Stimulated activated CD8-positive, alpha-beta memory T cell treated with anti-CD3 and anti-CD28 coated beads, Interleukin-4, amount 100 ng/mL, for 4 hours (primary cell): ENCODE results near the gene ABAT.

Experiments used
- DNase-seq, 2 donors: peaks; one replicate each; pipeline ENCODE4 v3.0.0-alpha.2; 2020; ENCODE audit warnings: low read depth in 2 of 2, low spot score in 1 of 2

The ABAT gene

DNA sequence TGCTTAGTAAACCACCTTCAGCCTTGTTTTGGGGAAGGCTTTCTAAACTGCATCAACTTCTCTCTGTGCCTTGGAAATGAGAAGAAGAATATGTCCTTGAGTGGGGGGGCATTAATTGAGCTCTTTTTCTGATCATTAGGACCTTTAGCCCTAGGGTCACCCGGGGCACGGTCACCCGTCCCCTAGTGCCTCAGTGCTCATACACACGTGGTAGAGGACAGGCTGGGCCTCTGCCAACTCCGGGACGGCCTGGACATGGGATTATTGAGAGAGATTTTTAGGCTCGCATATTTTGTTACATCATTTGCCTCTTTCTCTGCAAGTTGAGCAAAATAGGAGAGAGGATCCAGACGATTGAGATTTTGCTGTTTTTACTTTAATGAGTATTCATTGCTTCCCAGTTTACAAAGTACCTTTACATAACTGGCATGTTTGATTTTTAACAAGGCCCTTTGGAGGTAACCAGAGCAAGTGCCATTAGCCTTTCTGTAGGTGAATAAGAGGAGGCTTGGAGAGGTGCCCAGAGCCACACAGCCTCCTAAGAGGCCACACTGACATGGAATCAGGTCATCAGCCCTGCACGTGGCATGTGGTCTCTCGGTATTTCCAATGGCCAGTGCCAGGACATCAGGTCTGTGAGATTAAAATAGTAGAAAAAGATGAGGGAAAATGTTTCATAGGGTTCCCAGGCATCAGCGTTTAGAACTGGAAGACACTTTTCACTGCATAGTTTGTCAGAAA is 134.4 kb downstream of the ABAT start:
- no peak for DNase-seq

GRCh38 chr16:8812162-8812843 is 137.9 kb downstream of the ABAT start:
- DNase-seq: no peak

GRCh38 chr16:8814095-8814806 is 139.8 kb downstream of the ABAT start:
- no peak for DNase-seq

GRCh38 chr16:8816967-8817655 is 142.7 kb downstream of the ABAT start:
- no peak for DNase-seq

- DNase-seq: no peak
Observed at GRCh38 chr16:8818504-8819270, 144.3 kb downstream of the ABAT start.

DNA sequence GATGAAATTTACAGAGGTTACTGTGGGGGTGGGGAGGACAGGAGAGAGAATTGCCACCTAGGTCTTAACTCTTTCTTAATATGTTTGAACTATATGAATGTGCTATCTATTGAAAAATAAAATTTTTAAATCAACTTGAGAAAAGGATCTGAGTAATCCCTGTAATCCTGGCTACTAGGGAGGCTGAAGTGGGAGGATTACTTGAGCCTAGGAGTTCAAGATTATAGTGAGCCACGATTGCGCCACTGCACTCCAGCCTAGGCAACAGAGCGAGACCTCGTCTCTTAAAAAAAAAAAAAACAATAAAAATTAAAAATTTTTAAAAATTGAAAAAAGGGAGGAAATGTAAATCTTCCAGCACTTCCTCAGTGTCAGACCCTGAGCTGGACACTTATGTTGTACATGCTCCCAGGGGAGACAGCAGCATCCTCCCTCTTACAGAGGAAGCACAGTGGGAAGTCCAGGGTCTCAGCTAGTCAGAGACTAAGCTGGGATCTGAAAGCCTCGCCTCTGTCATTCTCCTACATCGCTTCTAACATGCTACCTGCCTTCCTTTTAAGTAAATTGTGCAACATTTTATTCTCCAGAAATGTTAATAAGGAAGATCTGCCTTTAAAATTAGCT is 145.1 kb downstream of the ABAT start:
- no peak for DNase-seq

DNA sequence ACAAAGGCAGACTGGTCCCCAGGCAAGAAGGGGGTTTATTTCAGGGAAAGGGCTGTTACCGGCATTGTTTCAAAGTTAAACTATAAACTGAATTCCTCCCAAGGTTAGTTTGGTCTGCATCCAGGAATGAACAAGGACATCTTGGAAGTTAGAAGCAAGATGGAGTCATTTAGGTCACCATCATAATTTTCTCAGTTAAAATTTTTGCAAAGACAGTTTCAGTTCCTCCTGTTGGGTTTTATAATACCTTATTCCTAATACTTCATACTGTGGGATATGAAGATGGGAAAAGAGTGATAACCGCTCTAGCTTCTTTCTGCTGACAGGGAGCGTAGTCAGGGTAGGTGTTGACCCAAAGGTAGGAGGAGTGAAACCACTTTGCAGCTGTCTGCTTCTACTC is 148.0 kb downstream of the ABAT start:
- no peak for DNase-seq

DNA sequence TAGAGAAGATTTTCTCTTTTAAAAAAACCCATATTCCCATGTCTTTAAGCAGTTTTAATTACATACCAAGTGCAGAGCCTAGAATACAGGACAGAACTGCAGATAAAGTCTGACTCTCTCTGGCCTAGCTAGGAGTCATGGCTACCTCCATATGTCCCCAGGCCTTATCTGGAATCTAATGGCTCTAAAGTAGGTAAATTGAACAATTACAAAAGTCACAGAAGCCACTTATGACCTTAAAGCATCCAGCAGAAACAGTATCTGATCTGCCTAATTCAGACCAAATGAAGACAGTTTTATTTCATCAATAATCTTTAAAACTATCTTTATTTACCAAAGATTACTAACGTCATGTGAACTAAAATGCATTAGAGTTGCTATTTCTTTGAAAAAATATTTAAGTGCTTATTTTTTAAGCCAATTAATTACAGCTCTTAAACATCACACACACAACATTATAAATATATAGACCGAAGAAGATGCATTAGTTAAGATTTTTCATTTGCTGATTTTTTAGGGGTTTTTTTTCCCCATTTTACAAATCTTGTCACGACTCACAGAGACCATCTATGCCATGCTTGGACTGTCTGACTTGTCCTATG is 152.0 kb downstream of the ABAT start:
- no peak for DNase-seq

GRCh38 chr16:8828541-8829165 is 154.2 kb downstream of the ABAT start:
- no peak for DNase-seq

DNA sequence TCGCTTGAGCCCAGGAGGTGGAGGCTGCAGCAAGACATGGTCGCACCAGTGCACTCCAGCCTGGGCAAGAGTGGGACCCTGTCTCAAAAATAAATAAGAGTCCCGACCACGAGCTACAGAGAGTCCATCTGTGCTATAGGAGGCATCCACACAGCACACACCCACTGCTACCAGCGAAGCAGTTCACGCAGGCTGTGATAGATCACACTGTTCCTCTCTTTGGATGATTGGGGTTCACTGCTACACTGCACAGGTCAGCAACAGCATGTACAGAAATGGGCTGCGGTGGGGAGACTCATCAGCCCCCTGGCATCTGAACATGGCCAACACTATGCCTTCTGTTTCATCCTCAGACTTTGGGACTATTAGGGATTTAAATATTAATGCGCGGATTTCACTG is 157.0 kb downstream of the ABAT start:
- DNase-seq: no peak

DNA sequence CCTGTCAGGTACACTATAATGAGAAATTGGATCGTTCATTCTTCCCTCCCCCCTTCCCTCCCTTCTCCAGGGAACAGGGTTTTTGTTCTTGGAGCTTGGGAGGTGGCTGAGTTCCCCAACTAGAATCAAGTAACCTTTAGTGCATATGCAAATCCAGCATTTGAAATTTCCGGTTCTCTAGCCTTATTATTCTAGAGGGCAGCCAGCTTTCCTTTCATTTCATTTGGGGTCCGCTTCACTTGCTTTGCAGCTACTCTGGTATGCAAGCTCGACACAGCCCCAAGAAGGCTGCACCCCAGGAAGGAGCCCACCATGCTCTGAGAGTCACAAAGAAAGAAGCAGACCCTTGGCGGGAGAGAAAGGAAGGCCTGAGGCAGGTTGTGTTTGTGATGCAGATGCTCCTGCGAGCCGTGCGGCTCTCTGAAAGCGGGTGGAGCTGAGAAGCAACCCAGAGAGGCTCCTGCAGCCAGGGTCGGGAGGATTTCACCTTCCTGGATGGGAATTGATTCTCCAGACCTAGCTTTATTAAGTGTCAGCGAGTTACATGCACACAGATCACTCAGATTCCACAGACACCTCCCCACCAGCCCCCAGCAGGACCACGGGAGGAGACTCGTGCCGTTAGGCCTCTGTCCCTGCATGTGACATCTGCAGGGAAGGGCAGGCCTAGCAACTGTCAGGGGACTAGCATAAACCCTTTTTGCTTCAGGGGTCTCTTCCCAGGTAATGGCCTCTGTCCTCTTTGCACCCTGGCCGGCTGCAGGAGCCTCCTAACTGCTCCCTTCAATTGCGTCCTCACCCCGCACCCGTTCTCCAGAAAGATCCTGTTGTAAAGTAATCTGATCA is 157.7 kb downstream of the ABAT start:
- DNase-seq: no peak

DNA sequence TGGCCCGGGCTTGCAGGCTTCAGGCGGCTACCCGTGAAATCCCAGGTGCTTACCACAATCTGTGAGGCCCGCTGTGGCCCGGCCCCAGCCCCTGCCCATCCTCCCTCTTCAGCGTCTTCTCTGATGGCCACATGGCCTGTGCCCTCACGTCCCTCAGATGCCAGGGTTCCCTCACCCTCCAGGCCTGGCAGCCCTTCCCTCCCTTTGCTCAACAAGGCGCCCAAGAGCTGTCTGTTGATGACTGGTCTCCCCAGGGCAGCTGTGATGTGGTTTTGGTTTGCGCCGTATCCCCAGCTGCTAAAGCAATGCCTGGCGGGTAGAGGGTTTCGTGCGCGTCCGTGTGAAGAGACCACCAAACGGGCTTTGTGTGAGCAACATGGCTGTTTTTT is 158.3 kb downstream of the ABAT start:
- no peak for DNase-seq
